Stimulated activated CD4-positive, alpha-beta T cell treated with anti-CD3 and anti-CD28 coated beads, TNF-alpha, amount 100 ng/mL, for 1 hour (primary cell): ENCODE data around the gene FADS2.

Experiments used
- DNase-seq, 3 donors: peaks; one replicate each; pipeline ENCODE4 v3.0.0-alpha.2; 2020; ENCODE audit warnings: low read depth in 3 of 3, low spot score in 1 of 3

Gene FADS2

GRCh38 chr11:61795876-61796526 lies 32.1 kb upstream of the FADS2 start:
- no peak for DNase-seq

DNA sequence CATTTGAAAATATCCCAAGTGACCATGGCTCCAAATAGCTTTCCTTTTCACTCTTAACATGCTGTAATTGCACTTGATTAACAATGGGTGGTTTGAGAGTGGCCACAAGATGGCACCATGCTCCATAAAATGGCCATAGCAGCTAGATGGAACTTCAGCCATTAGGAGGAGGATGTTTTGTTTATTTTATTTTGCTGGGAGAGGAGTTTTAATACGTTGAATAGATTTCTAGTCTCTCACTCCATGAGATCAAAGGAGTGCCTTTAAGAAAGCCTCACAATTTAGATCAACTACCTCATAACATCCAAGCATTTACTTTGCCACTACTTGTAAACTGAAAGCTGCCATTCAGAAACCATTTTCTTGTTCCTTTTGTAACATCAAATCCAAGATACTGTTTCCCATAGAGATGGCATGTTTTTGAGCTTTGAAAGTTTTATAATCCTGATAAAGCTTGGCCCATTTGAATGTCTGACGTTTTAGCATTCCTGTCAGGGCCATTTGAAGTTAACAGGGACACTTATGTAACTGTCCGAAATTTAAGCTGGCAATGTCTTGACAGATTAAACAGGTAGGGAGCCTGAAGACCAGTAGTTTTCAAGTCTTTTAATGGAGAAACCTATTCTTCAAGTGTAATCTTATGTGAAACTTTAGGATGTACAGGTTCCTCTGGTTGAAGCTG lies 30.7 kb upstream of the FADS2 start:
- peak in 2 of 3 donors; percentile 38 to 47 for DNase-seq

DNA sequence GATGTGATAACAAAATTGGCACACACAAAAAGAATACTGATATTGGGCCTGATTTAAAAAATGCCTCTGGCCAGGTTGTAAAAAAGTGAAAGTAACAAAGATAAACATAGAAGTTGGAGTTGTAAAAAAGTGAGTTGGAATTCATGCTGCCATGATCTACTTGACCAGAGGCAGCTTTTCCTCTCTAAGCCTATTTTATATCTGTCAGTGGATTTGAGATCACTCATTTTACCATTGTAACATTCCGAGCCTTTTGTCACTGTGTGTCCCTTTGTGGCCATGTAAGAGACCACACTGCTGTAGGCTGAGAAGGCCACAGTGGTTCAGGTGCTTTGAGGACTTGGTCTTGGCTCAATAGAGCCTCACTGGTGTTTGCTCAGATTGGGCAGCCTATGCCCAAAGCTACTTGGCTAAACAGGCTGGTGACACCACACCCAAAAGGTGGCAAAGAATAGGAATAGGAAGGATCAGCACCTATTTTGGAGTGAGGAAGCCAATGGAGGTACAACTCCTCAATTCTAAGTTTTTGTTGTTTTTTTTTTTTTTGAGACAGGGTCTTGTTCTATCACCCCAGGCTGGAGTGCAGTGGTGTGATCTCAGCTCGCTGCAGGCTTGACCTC lies 28.3 kb upstream of the FADS2 start:
- DNase-seq: no peak

DNA sequence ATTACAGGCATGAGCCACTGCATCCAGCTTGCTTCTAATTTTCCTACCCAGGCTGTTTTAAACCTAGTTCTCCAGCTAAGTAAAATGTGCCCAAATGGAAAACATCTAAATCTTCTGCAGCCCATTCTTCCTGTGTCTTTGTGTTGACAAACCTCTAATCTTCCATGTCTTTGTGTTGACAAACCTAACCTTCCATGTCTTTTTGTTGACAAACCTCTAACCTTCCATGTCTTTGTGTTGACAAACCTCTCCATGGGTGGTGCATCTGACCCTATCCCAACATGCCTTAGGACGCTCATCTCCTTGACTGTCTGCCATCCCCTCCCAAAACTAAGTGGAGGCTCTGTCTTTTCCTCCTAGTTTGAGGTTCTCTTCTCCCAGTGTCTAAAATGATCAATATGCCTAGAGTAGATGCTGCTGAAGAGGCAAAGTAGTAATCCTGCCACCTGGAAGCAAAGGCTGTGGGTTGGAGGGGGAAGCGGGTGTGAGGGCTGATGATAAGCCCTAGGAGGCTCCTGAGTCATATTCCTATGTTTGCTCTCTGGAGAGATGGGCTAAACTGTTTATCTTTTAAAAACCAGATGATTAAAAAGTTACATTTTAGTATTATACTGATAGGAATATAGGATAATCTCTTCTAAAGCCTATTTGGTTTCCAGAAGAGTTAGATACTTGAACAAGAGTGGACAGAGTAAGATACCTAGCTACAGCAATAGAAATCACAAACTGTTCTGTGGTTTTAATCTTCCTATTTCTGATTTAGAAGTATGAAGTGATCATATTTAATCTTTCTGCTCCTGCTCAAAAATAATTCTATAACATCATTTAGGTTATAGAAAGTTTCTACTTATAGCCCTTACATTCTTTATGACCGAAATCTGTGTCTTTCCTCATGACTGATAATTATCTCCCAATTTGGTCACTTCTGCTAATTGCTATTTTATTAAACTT lies 27.5 kb upstream of the FADS2 start:
- no peak for DNase-seq

GRCh38 chr11:61802605-61803004 lies 25.5 kb upstream of the FADS2 start:
- no peak for DNase-seq

DNA sequence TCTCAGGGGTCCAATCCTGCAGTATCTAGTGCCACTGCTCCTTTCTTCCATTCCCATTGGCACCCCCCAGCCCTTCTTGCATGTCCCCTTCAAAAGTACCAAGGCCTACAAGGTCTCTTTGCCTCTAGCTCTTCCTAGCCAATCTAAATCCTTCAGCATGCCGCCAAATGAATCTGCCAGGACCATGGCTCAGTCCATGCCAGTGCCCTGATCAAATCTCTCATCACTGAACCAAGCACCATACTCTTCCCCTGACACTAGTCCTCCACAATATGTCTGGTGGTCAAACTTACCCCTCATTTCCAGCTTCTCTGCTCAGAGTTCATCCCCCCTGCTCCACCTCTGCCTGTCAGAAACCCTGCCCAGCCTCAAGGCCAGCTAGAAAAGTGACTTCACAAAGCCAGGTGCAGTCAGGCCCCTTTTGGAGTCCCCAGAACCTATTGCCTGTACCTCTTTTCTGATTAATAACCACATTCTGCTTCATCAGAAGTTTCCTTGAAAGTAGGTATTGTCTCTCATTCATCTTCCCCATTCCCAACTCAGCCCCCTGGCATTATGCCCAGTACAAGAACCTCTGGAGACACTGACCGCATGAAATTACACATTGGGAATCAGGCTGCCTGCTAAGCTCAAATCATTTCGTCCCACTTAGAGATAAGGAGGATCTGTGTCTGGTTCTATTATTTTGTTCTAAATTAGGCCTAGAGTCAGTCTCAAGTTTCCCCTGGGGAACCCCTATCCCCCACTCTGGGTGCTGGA lies 24.0 kb upstream of the FADS2 start:
- DNase-seq: no peak

GRCh38 chr11:61805146-61805545 lies 23.0 kb upstream of the FADS2 start:
- no peak for DNase-seq

DNA sequence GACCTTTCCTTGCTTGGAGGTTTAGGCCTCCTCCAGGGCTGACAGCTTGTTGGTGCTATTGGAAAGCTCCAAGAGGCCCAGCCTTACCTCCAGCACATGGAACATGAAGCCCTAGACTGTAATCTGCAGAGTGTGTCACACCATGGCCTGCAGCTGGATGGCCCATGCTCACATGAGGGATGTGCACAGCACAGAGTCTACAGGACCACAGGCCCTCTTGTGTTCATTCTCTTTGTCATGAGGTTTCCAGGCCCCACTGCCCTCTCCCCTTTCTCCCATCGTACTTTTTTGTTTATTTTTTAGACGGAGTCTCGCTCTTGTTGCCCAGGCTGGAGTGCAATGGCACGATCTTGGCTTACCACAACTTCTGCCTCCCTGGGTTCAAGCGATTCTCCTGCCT lies 21.3 kb upstream of the FADS2 start:
- DNase-seq: no peak

DNA sequence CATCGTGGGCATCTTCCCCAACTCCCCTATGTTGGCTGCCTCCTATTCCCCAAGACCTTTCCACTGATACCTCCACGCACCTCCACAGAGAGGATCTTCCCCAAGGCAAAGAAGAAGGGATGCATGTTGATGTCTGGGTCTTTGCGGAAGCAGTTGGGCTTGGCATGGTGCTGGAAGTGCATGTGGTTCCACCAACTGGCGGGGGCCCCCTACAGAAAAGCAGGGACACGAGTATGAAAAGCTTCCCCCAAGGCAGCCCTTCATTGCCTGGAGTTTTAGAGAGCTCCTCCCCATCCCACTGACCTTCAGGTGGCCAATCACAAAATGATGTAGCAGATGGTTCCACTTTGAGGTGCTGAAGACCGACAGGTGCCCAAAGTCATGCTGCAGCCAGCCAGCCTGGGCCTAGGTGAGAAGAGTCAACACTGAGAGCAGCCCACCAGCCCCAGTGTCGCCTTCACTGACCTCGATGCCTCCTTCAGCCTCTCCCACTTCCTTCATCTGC lies 17.4 kb upstream of the FADS2 start:
- no peak for DNase-seq

GRCh38 chr11:61811831-61812230 lies 16.3 kb upstream of the FADS2 start:
- no peak for DNase-seq

DNA sequence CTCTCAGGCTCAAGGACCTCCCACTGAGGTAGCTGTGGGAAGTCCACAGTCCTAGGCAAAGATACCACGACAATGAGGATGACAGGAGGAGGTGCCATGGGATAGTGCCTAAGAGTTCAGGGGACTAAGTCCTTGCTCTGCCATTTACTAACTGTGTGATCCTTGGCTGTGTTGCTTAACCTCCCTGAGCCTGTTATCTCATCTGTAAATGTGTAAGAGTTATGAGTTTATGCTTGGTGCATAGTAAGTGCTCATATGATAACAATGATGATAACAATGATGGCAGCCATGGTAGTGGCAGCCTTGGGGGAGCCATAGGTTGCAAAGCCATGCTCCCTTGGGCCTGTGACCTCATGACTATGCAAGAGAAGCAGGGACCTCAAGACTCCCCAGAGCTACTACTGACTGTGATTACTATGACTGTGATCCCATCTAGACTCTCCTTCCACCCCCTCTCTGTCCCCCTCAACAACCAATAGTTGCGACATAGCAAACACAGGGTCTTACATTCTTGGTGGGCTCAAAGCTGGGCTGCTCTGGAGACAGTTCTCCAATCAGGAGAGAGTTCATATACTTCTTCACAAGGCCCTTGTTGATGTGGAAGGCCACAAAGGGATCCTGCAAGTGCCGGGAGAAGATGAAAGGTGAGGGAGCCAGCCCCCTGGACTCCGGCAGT lies 15.2 kb upstream of the FADS2 start:
- no peak for DNase-seq

- DNase-seq: no peak
These were observed 13.7 kb upstream of the FADS2 start for GRCh38 chr11:61814247-61814957.

GRCh38 chr11:61814958-61815789 lies 12.9 kb upstream of the FADS2 start:
- no peak for DNase-seq

- DNase-seq: no peak
These were observed 12.0 kb upstream of the FADS2 start for GRCh38 chr11:61815790-61816735.

- DNase-seq: peak in 2 of 3 donors; percentile 37 to 55
These were observed 11.2 kb upstream of the FADS2 start, which contains the start of gene FADS1 for GRCh38 chr11:61816736-61817455. FADS1 (minus strand) TSS chr11:61817003; CDS start chr11:61816929, 74 bp downstream.

- no peak for DNase-seq
These were observed 10.5 kb upstream of the FADS2 start for GRCh38 chr11:61817471-61818202.
